ENCODE data around the gene ZFHX3. TPM values are rescaled to one million over a fixed set of nuclear protein-coding genes. Genes with fewer than 3 reads are reported as not detected.
"Not testable (repeated sequence)": the region's sequence is repeated elsewhere in the genome, so short reads cannot be mapped to it uniquely, and the experiment has no call there.

ZFHX3 gene
- total and polyA plus RNA-seq, 2 of the 8 experiments (the other 6 are each of a cell fraction or from before 2014, with no cell fraction given), result 0.08 to 0.99 TPM

GRCh38 chr16:73072051-73072450 lies 24.1 kb upstream of the ZFHX3 start:
- Histone ChIP-seq H3K4me1 (replicated peaks in 1 of 4; ENCODE audit: control insufficient read depth in 3 of 4, insufficient read depth in 4 of 4, low read length in 3 of 4) (peaks cover 0 to 16% (median 9%) of the 10 kb centered on the region in 4 experiments; a peak in 5 of 7 replicates), H3K27me3 (replicated peaks in 1 of 4; ENCODE audit: control insufficient read depth in 3 of 4, extremely low read depth in 1 of 4, insufficient read depth in 3 of 4, low read length in 3 of 4) (peaks cover 29 to 52% (median 40%) of the 10 kb centered on the region in 4 experiments), H4K20me1 (replicated peaks in 1 of 2; ENCODE audit: control insufficient read depth in 1 of 2, insufficient read depth in 2 of 2, low read length in 2 of 2) (peaks cover 6 to 15% of the 10 kb centered on the region in 2 experiments), H3K4me2 (ENCODE audit: insufficient read depth in 1 of 2, low read depth in 2 of 2, low read length in 2 of 2) (peak overlapping the region in 1 of 2 experiments; percentile 83; a peak in 1 of 4 replicates)
- H2BK20ac ChIP-seq (ENCODE audit: low read length); H3K14ac ChIP-seq (ENCODE audit: insufficient read length); H3K79me1 ChIP-seq (ENCODE audit: low read depth, low read length); H2BK12ac ChIP-seq (ENCODE audit: low read depth, low read length); H3K18ac ChIP-seq (ENCODE audit: extremely low read depth, low read length); H3K4me3 ChIP-seq (ENCODE audit: extremely low read depth in 1 of 4, insufficient read depth in 2 of 4, low read depth in 3 of 4, low read length in 4 of 4); H3K79me2 ChIP-seq (ENCODE audit: control insufficient read depth in 1 of 2, insufficient read depth in 2 of 2, low read length in 2 of 2); H3K4ac ChIP-seq (replicated peaks; ENCODE audit: insufficient read length, low read depth, low read length); FAIRE-seq; H3K9me3 ChIP-seq (ENCODE audit: insufficient read depth in 2 of 2, low read depth in 1 of 2, low read length in 1 of 2); H2BK15ac ChIP-seq (ENCODE audit: low read length); H2BK5ac ChIP-seq (ENCODE audit: low read depth, low read length); H3K9ac ChIP-seq (replicated peaks in 1 of 4; ENCODE audit: extremely low read depth in 1 of 4, low read depth in 3 of 4, low read length in 3 of 4); H4K8ac ChIP-seq (ENCODE audit: extremely low read depth, insufficient read depth, low read length); H3K23me2 ChIP-seq (ENCODE audit: low read depth, low read length); H3K56ac ChIP-seq (replicated peaks; ENCODE audit: insufficient read length, low read depth, low read length); H2AK5ac ChIP-seq (ENCODE audit: low read depth, low read length); H2AFZ ChIP-seq (ENCODE audit: low read length); H3K23ac ChIP-seq (ENCODE audit: insufficient read length); H4K91ac ChIP-seq (replicated peaks; ENCODE audit: insufficient read length, low read length); DNase-seq (ENCODE audit: low read depth in 1 of 2, low spot score in 2 of 2); H4K5ac ChIP-seq (ENCODE audit: insufficient read length, low read depth, low read length); H3K36me3 ChIP-seq (ENCODE audit: control insufficient read depth in 2 of 4, insufficient read depth in 4 of 4, low read length in 3 of 4); H3K27ac ChIP-seq (ENCODE audit: low read depth, low read length); POLR2A ChIA-PET (ENCODE audit: partially characterized antibody); H2BK120ac ChIP-seq (replicated peaks; ENCODE audit: low read depth, low read length): not testable (repeated sequence)
- CTCF ChIA-PET (ENCODE audit: partially characterized antibody), result interaction anchor here (1.0 to 1.3 kb wide), 3 partner anchors 16 to 124 kb away, joined by 3 to 7 read pairs (median 3); no protein-coding TSS in a partner anchor
- 90% methylated on average over 9 of the region's 9 CpGs; no CpG with 5 or more reads in 1 of the 2 experiments for WGBS, 2 experiments (ENCODE audit: extremely low coverage in 1 of 2, insufficient coverage in 1 of 2, insufficient read length in 1 of 2, insufficient replicate concordance in 2 of 2, low coverage in 1 of 2, low lambda C conversion rate in 2 of 2, missing lambda C conversion rate in 1 of 2)
